ENCODE results near the gene SLC22A23. TPM values are rescaled to one million over a fixed set of nuclear protein-coding genes. Genes with fewer than 3 reads are reported as not detected.

Gene SLC22A23
- total and polyA plus RNA-seq, 8 donors, result 4.9 to 27.9 (median 14.2) TPM

GRCh38 chr6:3343089-3343883 lies 113.6 kb downstream of the SLC22A23 start:
- H3K36me3 ChIP-seq, result no peaks in the 10 kb centered on the region
- ATAC-seq, result no peak
- 69% methylated on average over 14 of the region's 14 CpGs for WGBS, 2 donors
- TF ChIP-seq, protein P1, sequence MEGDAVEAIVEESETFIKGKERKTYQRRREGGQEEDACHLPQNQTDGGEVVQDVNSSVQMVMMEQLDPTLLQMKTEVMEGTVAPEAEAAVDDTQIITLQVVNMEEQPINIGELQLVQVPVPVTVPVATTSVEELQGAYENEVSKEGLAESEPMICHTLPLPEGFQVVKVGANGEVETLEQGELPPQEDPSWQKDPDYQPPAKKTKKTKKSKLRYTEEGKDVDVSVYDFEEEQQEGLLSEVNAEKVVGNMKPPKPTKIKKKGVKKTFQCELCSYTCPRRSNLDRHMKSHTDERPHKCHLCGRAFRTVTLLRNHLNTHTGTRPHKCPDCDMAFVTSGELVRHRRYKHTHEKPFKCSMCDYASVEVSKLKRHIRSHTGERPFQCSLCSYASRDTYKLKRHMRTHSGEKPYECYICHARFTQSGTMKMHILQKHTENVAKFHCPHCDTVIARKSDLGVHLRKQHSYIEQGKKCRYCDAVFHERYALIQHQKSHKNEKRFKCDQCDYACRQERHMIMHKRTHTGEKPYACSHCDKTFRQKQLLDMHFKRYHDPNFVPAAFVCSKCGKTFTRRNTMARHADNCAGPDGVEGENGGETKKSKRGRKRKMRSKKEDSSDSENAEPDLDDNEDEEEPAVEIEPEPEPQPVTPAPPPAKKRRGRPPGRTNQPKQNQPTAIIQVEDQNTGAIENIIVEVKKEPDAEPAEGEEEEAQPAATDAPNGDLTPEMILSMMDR (IDR thresholded peaks at IDR 0.05), result no peak
- no peak overlapping the region for H3K4me3 ChIP-seq
- H3K27me3 ChIP-seq, result no peaks in the 10 kb centered on the region
- DNase-seq, result no peak
- H3K27ac ChIP-seq, result no peak overlapping the region
- H3K9me3 ChIP-seq, result no peaks in the 10 kb centered on the region
- intact Hi-C loops (cut with DNase I), result no loop called here
- peaks cover 0 to 17% (median 16%) of the 10 kb centered on the region in 3 donors for H3K4me1 ChIP-seq
- FAIRE-seq, result no peak

- Histone ChIP-seq H3K27ac (peak overlapping the region in 1 of 4 donors; percentile 36), H3K36me3 (no peaks in the 10 kb centered on the region), H3K27me3 (no peaks in the 10 kb centered on the region), H3K4me3 (no peak overlapping the region), H3K4me1 (peaks cover 4 to 34% (median 34%) of the 10 kb centered on the region in 3 donors), H3K9me3 (no peaks in the 10 kb centered on the region)
- no peak for FAIRE-seq
- intact Hi-C loops (cut with DNase I), result no loop called here
- DNase-seq, result no peak
- ATAC-seq, result peak in 1 of 4 donors; percentile 29
- TF ChIP-seq, protein P1 (IDR thresholded peaks at IDR 0.05), result no peak
- 87 to 92% methylated on average over 6 of the region's 6 CpGs for WGBS, 2 donors
Observed at GRCh38 chr6:3341467-3341866, 115.4 kb downstream of the SLC22A23 start.

DNA sequence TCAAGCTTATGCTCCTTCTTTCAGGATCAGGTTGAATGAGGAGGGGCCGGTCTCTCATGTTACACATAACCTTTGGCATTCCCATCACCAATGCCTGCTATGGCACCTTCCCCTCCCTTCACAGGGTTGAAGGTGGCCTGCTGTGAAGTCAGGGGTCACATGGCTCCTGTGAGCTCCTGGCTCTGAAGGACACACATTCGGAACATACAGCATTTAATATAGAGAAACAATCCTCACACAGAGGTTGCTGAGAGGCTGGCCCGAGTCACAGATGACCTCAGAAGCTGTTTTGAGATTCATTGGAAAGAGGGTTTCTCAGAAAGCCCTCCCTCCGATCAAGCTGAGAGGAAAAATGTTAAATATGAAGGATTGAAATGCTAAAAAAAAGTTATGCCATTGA lies 116.0 kb downstream of the SLC22A23 start:
- Histone ChIP-seq H3K4me1 (peaks cover 4 to 40% (median 39%) of the 10 kb centered on the region in 3 donors), H3K4me3 (no peak overlapping the region), H3K27me3 (no peaks in the 10 kb centered on the region), H3K27ac (peak overlapping the region in 1 of 4 donors; percentile 36), H3K36me3 (no peaks in the 10 kb centered on the region), H3K9me3 (no peaks in the 10 kb centered on the region)
- no peak for FAIRE-seq
- ATAC-seq, result peak in 2 of 4 donors; percentile 18 to 19
- intact Hi-C loops (cut with DNase I), result no loop called here
- no peak for DNase-seq
- WGBS, 2 donors, result 50 to 63% methylated on average over 4 of the region's 4 CpGs
- TF ChIP-seq, protein P1 (IDR thresholded peaks at IDR 0.05), result no peak

DNA sequence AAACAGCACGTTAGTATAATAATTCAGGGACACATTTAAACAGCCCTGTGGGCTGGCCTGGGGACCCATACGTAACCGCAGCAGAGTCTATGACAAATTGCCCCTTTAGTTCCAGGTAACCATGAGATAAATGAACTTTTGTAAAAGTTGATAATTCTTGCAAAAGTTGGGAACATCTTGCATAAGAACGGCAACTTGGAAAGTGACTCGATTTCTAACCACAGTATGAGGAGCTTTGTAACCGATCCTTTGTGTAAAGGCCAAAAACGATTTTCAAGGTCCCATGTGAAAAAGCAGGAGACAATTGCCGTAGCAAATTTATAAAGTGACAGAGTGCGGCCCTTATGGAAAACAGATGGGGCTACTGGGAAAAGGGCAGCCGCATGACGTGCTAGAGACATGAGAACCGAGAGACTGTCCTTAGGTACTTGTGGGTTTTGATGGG lies 116.5 kb downstream of the SLC22A23 start:
- TF ChIP-seq, protein P1 (IDR thresholded peaks at IDR 0.05), result no peak
- Histone ChIP-seq H3K36me3 (no peaks in the 10 kb centered on the region), H3K4me3 (no peak overlapping the region), H3K27ac (no peak overlapping the region), H3K4me1 (peaks cover 5 to 42% (median 37%) of the 10 kb centered on the region in 3 donors), H3K9me3 (no peaks in the 10 kb centered on the region), H3K27me3 (no peaks in the 10 kb centered on the region)
- 82 to 84% methylated on average over 12 of the region's 12 CpGs for WGBS, 2 donors
- no peak for FAIRE-seq
- DNase-seq, result no peak
- intact Hi-C loops (cut with DNase I), result no loop called here
- ATAC-seq, result no peak

DNA sequence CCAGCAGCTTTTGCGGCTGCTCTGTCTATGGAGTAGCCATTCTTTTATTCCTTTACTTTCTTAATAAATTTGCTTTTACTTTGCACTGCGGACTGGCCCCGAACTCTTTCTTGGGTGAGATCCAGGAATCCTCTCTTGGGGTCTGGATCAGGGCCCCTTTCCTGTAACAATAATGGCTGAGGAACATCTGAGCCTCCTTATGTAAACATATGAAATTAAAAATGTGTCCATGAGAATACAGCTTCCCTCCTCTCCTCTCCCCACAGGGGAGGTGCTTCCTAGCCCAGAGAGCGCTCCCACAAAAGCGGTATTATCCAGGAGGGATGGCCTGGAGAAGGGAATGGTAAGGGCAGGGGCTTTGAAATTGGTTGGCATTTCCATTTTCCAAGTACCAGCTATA lies 117.0 kb downstream of the SLC22A23 start:
- Histone ChIP-seq H3K4me1 (peaks cover 11 to 45% (median 39%) of the 10 kb centered on the region in 3 donors), H3K27me3 (no peaks in the 10 kb centered on the region), H3K36me3 (no peaks in the 10 kb centered on the region), H3K27ac (no peak overlapping the region), H3K4me3 (no peak overlapping the region), H3K9me3 (no peaks in the 10 kb centered on the region)
- DNase-seq (no peak), FAIRE-seq (no peak), ATAC-seq (no peak)
- TF ChIP-seq, protein P1 (IDR thresholded peaks at IDR 0.05), result no peak
- WGBS, 2 donors, result 95 to 98% methylated on average over 5 of the region's 5 CpGs
- intact Hi-C loops (cut with DNase I), result no loop called here
